K562 (cell line): Measurements from ENCODE around the gene FAM171A1. TPM values are rescaled to one million over a fixed set of nuclear protein-coding genes. Genes with fewer than 3 reads are reported as not detected.

Experiments used
- ATAC-seq: fragments of 200-7000 bp; cut with Tn5 transposase; 3 replicates; pipeline ENCODE4 v1.9.1; 2020; ENCODE audit warnings: moderate library complexity
- BruUV-seq: library from RNA; stranded (reverse); fragments of 400-500 nt; replicated peaks from 2 replicates; lab custom pipeline; 2021; lab: Mats Ljungman, UMichigan
- CTCF ChIA-PET: fragments of 300-600 bp; formaldehyde crosslinking; extraction: SDS; loops from one replicate; lab custom pipeline; 2021; ENCODE audit warnings: low intra/inter-chr PET ratio; lab: Yijun Ruan, JAX
- POLR2A ChIA-PET: fragments of 300-600, 350-650 bp; sonication (Branson Sonifier 250); formaldehyde crosslinking; extraction: SDS; loops from one replicate; lab custom pipeline; 2021; ENCODE audit warnings: antibody characterized with exemption, inconsistent platforms; lab: Yijun Ruan, JAX
- DNase-seq, 4 experiments: peaks; one replicate each; pipeline versions ENCODE4 v3.0.0 to v3.0.0-alpha.2; 2011 to 2018; ENCODE audit warnings: low spot score in 3 of 4, mixed read lengths in 3 of 4; ENCODE audit errors: extremely low read depth in 1 of 4
- FAIRE-seq: peaks from 2 replicates; lab custom pipeline; 2011; peaks lifted over from hg19 to GRCh38; lab: Jason Lieb, UNC
- H2AFZ ChIP-seq: 2 replicates; pipeline ENCODE4 v1.6.0; 2011; ENCODE audit warnings: low read depth, low read length, control low read depth, inconsistent platforms
- H3K27ac ChIP-seq: fragments of 200-600 bp; 3 replicates; pipeline ENCODE4 v1.8.0; 2011; ENCODE audit warnings: low read depth, mild to moderate bottlenecking, control low read depth, inconsistent platforms, low read length, moderate library complexity, mixed read lengths; ENCODE audit errors: extremely low read depth
- H3K27me3 ChIP-seq, 2 experiments: fragments of 300-600 bp in 1 of 2; 2 replicates in 1 of 2; 3 replicates in 1 of 2; pipeline versions ENCODE4 v1.6.0 to v1.8.0; 2011; ENCODE audit warnings: inconsistent platforms in 2 of 2, low read length in 2 of 2, mild to moderate bottlenecking in 1 of 2, mixed read lengths in 1 of 2, moderate library complexity in 1 of 2; ENCODE audit not compliant: control insufficient read depth in 2 of 2, insufficient read depth in 2 of 2
- H3K36me3 ChIP-seq: fragments of 300-600 bp; 3 replicates; pipeline ENCODE4 v1.8.0; 2011; ENCODE audit warnings: mild to moderate bottlenecking, low read length, inconsistent platforms; ENCODE audit not compliant: control insufficient read depth, insufficient read depth
- H3K4me1 ChIP-seq, 2 experiments: fragments of 200-600 bp in 1 of 2; replicated peaks in 1 of 2; 2 replicates in 1 of 2; 3 replicates in 1 of 2; pipeline versions ENCODE4 v1.5.1 to v1.8.0; 2011; ENCODE audit warnings: inconsistent platforms in 2 of 2, low read length in 2 of 2, mild to moderate bottlenecking in 1 of 2, mixed read lengths in 1 of 2, moderate library complexity in 1 of 2; ENCODE audit not compliant: control insufficient read depth in 2 of 2, insufficient read depth in 2 of 2
- H3K4me2 ChIP-seq: 2 replicates; pipeline ENCODE4 v1.6.1; 2011; ENCODE audit warnings: low read length, control low read depth, inconsistent platforms, mixed read lengths; ENCODE audit not compliant: insufficient read depth
- H3K4me3 ChIP-seq: fragments of 200-600 bp; sonication (generic), shearing (Covaris generic); 2 replicates; pipeline ENCODE4 v1.5.1; 2016; ENCODE audit warnings: control low read depth, inconsistent platforms
- H3K79me2 ChIP-seq: fragments of 200-600 bp; 3 replicates; pipeline ENCODE4 v1.8.0; 2011; ENCODE audit warnings: low read length, inconsistent platforms; ENCODE audit not compliant: control insufficient read depth, insufficient read depth
- H3K9ac ChIP-seq, 2 experiments: 2 replicates each; pipeline versions ENCODE4 v1.6.0 to v1.6.1; 2011; ENCODE audit warnings: low read depth in 2 of 2, low read length in 2 of 2, control low read depth in 1 of 2, inconsistent platforms in 1 of 2, mild to moderate bottlenecking in 1 of 2, mixed read lengths in 1 of 2; ENCODE audit not compliant: insufficient read depth in 1 of 2
- H3K9me1 ChIP-seq: one replicate; pipeline ENCODE4 v1.6.0; 2011; ENCODE audit warnings: inconsistent platforms, mild to moderate bottlenecking, low read length, moderate library complexity; ENCODE audit not compliant: control insufficient read depth, insufficient read depth
- H3K9me3 ChIP-seq: replicated peaks from 2 replicates; pipeline ENCODE4 v1.5.1; 2011; ENCODE audit warnings: low read depth, low read length, inconsistent platforms; ENCODE audit not compliant: control insufficient read depth, insufficient read depth
- H4K20me1 ChIP-seq: replicated peaks from 2 replicates; pipeline ENCODE4 v1.6.1; 2011; ENCODE audit warnings: low read length, inconsistent platforms, mixed read lengths; ENCODE audit not compliant: control insufficient read depth, insufficient read depth
- C11orf30 ChIP-seq: fragments of 450-650 bp; IDR thresholded peaks from 2 replicates; pipeline ENCODE4 v1.6.1; 2016; ENCODE audit warnings: low read depth, mild to moderate bottlenecking
- FOXJ2 ChIP-seq: fragments of 200-800 bp; sonication (Bioruptor generic); IDR thresholded peaks from 2 replicates; pipeline ENCODE4 v1.6.1; 2016; ENCODE audit warnings: missing genetic modification characterization, missing compliant biosample characterization
- IRF2 ChIP-seq: sonication (generic); formaldehyde crosslinking; IDR thresholded peaks from 2 replicates; pipeline ENCODE4 v1.8.1; 2022; ENCODE audit warnings: mild to moderate bottlenecking, missing genetic modification reagents
- MAFF ChIP-seq: IDR thresholded peaks from 2 replicates; pipeline ENCODE4 v1.6.1; 2012; ENCODE audit warnings: low read length, improper control_type of control experiment
- MAFG ChIP-seq: fragments of 450-650 bp; conservative IDR thresholded peaks from 2 replicates; pipeline ENCODE4 v1.6.1; 2016; ENCODE audit warnings: missing genetic modification characterization, missing compliant biosample characterization
- MAFK ChIP-seq: IDR thresholded peaks from 2 replicates; pipeline ENCODE4 v1.6.1; 2011; ENCODE audit warnings: low read length, improper control_type of control experiment
- SETDB1 ChIP-seq: IDR thresholded peaks from one replicate; pipeline ENCODE4 v1.6.1; 2012; ENCODE audit warnings: low read length, control low read depth, inconsistent platforms
- SRSF1 ChIP-seq: fragments of 200-400 bp; formaldehyde crosslinking; IDR thresholded peaks from 2 replicates; pipeline ENCODE4 v1.6.1; 2017; ENCODE audit warnings: mild to moderate bottlenecking, low read depth, low read length, moderate library complexity
- ZBTB17 ChIP-seq: fragments of 450-650 bp; formaldehyde crosslinking; IDR thresholded peaks from 2 replicates; pipeline ENCODE4 v1.4.0; 2020; ENCODE audit warnings: mild to moderate bottlenecking
- ZNF316 ChIP-seq: fragments of 450-650 bp; IDR thresholded peaks from 2 replicates; pipeline ENCODE4 v1.6.1; 2016
- ZNF408 ChIP-seq: fragments of 250-450 bp; sonication (Bioruptor Pico); IDR thresholded peaks from 2 replicates; pipeline ENCODE4 v1.4.0; 2020; ENCODE audit warnings: low read depth, mild to moderate bottlenecking, moderate library complexity
- WGBS: fragments of 100-300 bp; shearing (Covaris generic); methylation state at CpG from one replicate; pipeline ENCODE4 v1.1.6; 2016; ENCODE audit warnings: low coverage, mixed read lengths; ENCODE audit not compliant: insufficient coverage; ENCODE audit errors: missing lambda C conversion rate; 5-methylcytosine and 5-hydroxymethylcytosine counted together
- in situ Hi-C: fragments of 300-500 bp; cut with MboI; formaldehyde crosslinking; loops from 4 replicates; pipeline ENCODE4 v1.15.0; 2018; ENCODE audit warnings: inconsistent platforms, mixed read lengths
- intact Hi-C: fragments of 100-400 bp; cut with micrococcal nuclease; formaldehyde crosslinking; loops from 2 replicates; pipeline ENCODE4 v1.14.2; 2022
- polyA plus RNA-seq, 8 experiments: library from polyadenylated mRNA; depleted of rRNA in 4 of 8; stranded (reverse) in 5 of 8; unstranded in 3 of 8; fragments of >200 nt; fragmentation: Nextera tagmentation in 2 of 8; fragmentation: Illumina TruSeq in 1 of 8; extraction: Ambion mirVana in 2 of 8; extraction: Trizol in 1 of 8; gene quantifications; 2 replicates each; pipeline versions ENCODE4 v1.2.1 to v1.2.3, GENCODE V29; 2011 to 2014; ENCODE audit warnings: inconsistent platforms in 1 of 8, missing spikeins in 1 of 8
- total RNA-seq, 7 experiments: library from RNA; depleted of rRNA in 6 of 7; stranded (reverse); fragments of >200 nt in 6 of 7; fragmentation: Illumina TruSeq in 2 of 7; extraction: Trizol in 2 of 7; gene quantifications; 2 replicates each; pipeline versions ENCODE4 v1.2.1 to v1.2.3, GENCODE V29; 2011 to 2021; ENCODE audit warnings: low replicate concordance in 1 of 7

FAM171A1 gene
- total and polyA plus RNA-seq, 9 of the 15 experiments (the other 6 are each of a cell fraction or from before 2014, with no cell fraction given) = 0.51 to 8.2 (median 4.8) TPM

DNA sequence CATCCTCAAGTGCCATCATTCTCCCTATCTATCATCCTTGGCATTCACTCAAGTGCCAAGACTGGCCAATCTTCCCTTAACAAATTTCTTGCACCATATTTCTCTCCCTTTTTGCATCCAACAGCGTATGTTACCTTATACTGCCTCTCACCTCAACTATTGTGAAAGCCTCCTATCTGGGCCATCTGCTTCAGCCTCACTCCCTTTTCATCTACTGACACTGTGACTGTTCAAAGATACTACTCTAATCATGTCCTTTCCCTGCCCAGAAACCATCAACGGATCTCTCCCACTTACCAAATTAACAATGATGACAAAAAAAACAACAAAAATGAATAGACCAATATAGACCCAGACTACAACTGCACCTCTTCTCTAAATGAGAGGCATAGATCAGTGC, 112.0 kb downstream of the FAM171A1 start (continued):
- TF ChIP-seq SETDB1 (no peak), ZBTB17 (CRISPR knock-in tag) (no peak), FOXJ2 (tag) (no peak)

GRCh38 chr10:15258255-15258654, 112.8 kb downstream of the FAM171A1 start:
- no peak for ATAC-seq
- 11% methylated on average over 5 of the region's 6 CpGs for WGBS

More at GRCh38 chr10:15258255-15258654, 112.8 kb downstream of the FAM171A1 start:
- DNase-seq = no peak
- intact Hi-C loops = no loop called here
- CTCF ChIA-PET = no interaction called here
- POLR2A ChIA-PET = no interaction called here
- Histone ChIP-seq H4K20me1 (0 out of 2 replicates have a peak, but pooled peaks cover 3% of the 10 kb centered on the region), H3K4me1 (peaks cover 0 to 10% of the 10 kb centered on the region in 2 experiments; a peak in 3 of 5 replicates), H3K9me3 (no peaks in the 10 kb centered on the region), H3K4me2 (no peak overlapping the region), H3K36me3 (no peaks in the 10 kb centered on the region), H3K27me3 (peaks cover 4 to 25% of the 10 kb centered on the region in 2 experiments; a peak in 4 of 5 replicates), H3K9ac (no peak overlapping the region), H3K4me3 (no peak overlapping the region), H2AFZ (no peak overlapping the region), H3K9me1 (no peaks in the 10 kb centered on the region), H3K79me2 (no peaks in the 10 kb centered on the region), H3K27ac (no peak overlapping the region)
- BruUV-seq = no TSS peak
- FAIRE-seq = no peak
- peak; percentile 76 for TF ChIP-seq C11orf30
- TF ChIP-seq ZNF316 = peak; percentile 90
- no peak for TF ChIP-seq ZNF408 (CRISPR knock-in tag)
- peak; percentile 58; the same call in 1 of the 2 replicates for TF ChIP-seq MAFK
- no peak for TF ChIP-seq IRF2 (CRISPR knock-in tag)
- peak; percentile 50; the same call in 1 of the 2 replicates for TF ChIP-seq MAFF
- TF ChIP-seq SRSF1 = no peak
- TF ChIP-seq MAFG (tag) = peak; percentile 69
- in situ Hi-C loops = no loop called here
